ENCODE data around the gene XPOT.

DNA sequence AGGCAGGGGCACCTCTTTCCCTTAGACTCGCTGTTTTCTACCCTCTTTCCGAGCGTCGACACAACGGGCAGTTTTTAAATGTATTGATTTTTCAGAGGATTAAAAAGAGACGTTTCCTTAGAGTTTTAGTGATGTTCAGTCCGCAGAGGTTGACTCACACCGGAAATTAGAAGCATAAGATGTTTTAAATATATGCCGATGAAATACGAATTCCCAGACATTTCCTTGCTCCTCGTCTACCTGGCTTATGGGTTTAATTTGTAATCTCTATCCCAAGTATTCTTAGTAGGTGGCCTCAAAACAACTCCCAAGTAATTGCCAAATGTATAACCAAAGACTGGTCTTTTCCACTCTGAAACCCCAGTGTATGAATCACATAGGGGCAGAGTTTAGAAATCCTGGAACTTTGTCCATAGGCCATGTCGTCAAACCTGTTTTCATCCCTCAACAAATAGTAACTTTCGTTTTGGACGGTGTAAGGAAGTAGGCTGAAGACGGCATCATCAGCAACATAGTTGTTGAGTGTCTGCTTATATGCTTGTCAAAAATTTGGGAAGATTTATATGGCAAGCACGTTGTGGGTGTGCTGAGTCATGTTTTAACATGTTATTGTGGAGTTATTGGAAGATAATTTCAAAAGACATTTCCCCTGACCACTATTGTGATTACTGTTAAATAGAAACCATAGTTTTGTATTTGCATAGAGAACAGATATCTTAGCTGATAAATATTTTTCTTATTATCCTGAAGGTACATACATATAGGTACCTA is 48.6 kb downstream of the XPOT start:
- TF ChIP-seq, protein P1, sequence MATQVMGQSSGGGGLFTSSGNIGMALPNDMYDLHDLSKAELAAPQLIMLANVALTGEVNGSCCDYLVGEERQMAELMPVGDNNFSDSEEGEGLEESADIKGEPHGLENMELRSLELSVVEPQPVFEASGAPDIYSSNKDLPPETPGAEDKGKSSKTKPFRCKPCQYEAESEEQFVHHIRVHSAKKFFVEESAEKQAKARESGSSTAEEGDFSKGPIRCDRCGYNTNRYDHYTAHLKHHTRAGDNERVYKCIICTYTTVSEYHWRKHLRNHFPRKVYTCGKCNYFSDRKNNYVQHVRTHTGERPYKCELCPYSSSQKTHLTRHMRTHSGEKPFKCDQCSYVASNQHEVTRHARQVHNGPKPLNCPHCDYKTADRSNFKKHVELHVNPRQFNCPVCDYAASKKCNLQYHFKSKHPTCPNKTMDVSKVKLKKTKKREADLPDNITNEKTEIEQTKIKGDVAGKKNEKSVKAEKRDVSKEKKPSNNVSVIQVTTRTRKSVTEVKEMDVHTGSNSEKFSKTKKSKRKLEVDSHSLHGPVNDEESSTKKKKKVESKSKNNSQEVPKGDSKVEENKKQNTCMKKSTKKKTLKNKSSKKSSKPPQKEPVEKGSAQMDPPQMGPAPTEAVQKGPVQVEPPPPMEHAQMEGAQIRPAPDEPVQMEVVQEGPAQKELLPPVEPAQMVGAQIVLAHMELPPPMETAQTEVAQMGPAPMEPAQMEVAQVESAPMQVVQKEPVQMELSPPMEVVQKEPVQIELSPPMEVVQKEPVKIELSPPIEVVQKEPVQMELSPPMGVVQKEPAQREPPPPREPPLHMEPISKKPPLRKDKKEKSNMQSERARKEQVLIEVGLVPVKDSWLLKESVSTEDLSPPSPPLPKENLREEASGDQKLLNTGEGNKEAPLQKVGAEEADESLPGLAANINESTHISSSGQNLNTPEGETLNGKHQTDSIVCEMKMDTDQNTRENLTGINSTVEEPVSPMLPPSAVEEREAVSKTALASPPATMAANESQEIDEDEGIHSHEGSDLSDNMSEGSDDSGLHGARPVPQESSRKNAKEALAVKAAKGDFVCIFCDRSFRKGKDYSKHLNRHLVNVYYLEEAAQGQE (IDR thresholded peaks at IDR 0.05): no peak
- TF ChIP-seq CTCF (IDR thresholded peaks at IDR 0.05; ENCODE audit: low read depth, low read length, missing input control) (no peak), SP1 (IDR thresholded peaks at IDR 0.05) (peak; percentile 47), JUND (IDR thresholded peaks at IDR 0.05) (peak in 1 of 2 donors; percentile 56), GABPA (IDR thresholded peaks at IDR 0.05 in 1 of 2, conservative IDR thresholded peaks at IDR 0.05 in 1 of 2) (no peak), TAF1 (conservative IDR thresholded peaks at IDR 0.05) (no peak)

Measured in liver (tissue), 3 donors.